HepG2 (cell line): ENCODE measurements around the gene GSAP. TPM values are rescaled to one million over a fixed set of nuclear protein-coding genes. Genes with fewer than 3 reads are reported as not detected.

Source experiments
- ARID3A ChIP-seq: IDR thresholded peaks from 2 replicates; pipeline ENCODE4 v1.6.1; 2012; ENCODE audit warnings: low read depth, low read length, improper control_type of control experiment
- CCAR2 ChIP-seq: fragments of 200-400 bp; formaldehyde crosslinking; optimal IDR thresholded peaks from 2 replicates; pipeline ENCODE3; 2018; ENCODE audit warnings: low read depth, mild to moderate bottlenecking, low read length, moderate library complexity
- EHMT2 ChIP-seq: fragments of 200-600 bp; sonication (generic); IDR thresholded peaks from 2 replicates; pipeline ENCODE4 v1.7.0; 2017; ENCODE audit warnings: antibody characterized with exemption, low read depth, low read length, borderline replicate concordance
- FOXA3 ChIP-seq: IDR thresholded peaks from 2 replicates; pipeline ENCODE4 v1.6.1; 2016; ENCODE audit warnings: missing genetic modification reagents, missing compliant biosample characterization
- GATAD2A ChIP-seq: IDR thresholded peaks from 2 replicates; pipeline ENCODE4 v1.6.1; 2016
- KAT8 ChIP-seq: IDR thresholded peaks from 2 replicates; pipeline ENCODE4 v1.6.1; 2016; ENCODE audit warnings: missing genetic modification reagents, missing compliant biosample characterization
- KDM6A ChIP-seq: IDR thresholded peaks from 2 replicates; pipeline ENCODE4 v1.6.1; 2016; ENCODE audit warnings: low read depth
- MTF2 ChIP-seq: sonication (generic); formaldehyde crosslinking; IDR thresholded peaks from 2 replicates; pipeline ENCODE4 v1.5.0; 2020; ENCODE audit warnings: missing genetic modification reagents, borderline replicate concordance
- NBN ChIP-seq: fragments of 450-650 bp; conservative IDR thresholded peaks from 2 replicates; pipeline ENCODE4 v1.6.1; 2017
- NCOA1 ChIP-seq: sonication (generic); formaldehyde crosslinking; IDR thresholded peaks from 2 replicates; pipeline ENCODE4 v1.9.0; 2021; ENCODE audit warnings: missing genetic modification reagents
- NKX3-1 ChIP-seq: sonication (generic); formaldehyde crosslinking; IDR thresholded peaks from 2 replicates; pipeline ENCODE4 v1.5.0; 2020; ENCODE audit warnings: missing genetic modification reagents
- PPARG ChIP-seq: conservative IDR thresholded peaks from 2 replicates; pipeline ENCODE4 v1.6.1; 2016; ENCODE audit warnings: missing biosample characterization, missing genetic modification reagents
- PTBP1 ChIP-seq: fragments of 200-400 bp; formaldehyde crosslinking; IDR thresholded peaks from 2 replicates; pipeline ENCODE4 v1.6.1; 2018; ENCODE audit warnings: low read length, low read depth; ENCODE audit not compliant: poor library complexity, severe bottlenecking
- SCMH1 ChIP-seq: sonication (generic); formaldehyde crosslinking; IDR thresholded peaks from 2 replicates; pipeline ENCODE4 v1.9.0; 2021; ENCODE audit warnings: missing genetic modification reagents, mild to moderate bottlenecking, borderline replicate concordance
- SMAD1 ChIP-seq: sonication (generic); formaldehyde crosslinking; IDR thresholded peaks from 2 replicates; pipeline ENCODE4 v1.4.0; 2020; ENCODE audit warnings: missing genetic modification reagents, low read depth, mild to moderate bottlenecking, borderline replicate concordance
- STAT5B ChIP-seq: sonication (generic); formaldehyde crosslinking; IDR thresholded peaks from 2 replicates; pipeline ENCODE4 v1.4.0; 2020; ENCODE audit warnings: missing genetic modification reagents
- THAP7 ChIP-seq: sonication (generic); formaldehyde crosslinking; IDR thresholded peaks from 2 replicates; pipeline ENCODE4 v1.8.1; 2023; ENCODE audit warnings: mild to moderate bottlenecking, missing genetic modification reagents
- ZNF205 ChIP-seq: IDR thresholded peaks from 2 replicates; pipeline ENCODE4 v1.6.1; 2018; ENCODE audit warnings: missing biosample characterization, missing genetic modification reagents
- ZNF264 ChIP-seq: sonication (generic); formaldehyde crosslinking; IDR thresholded peaks from 2 replicates; pipeline ENCODE4 v1.4.0; 2020; ENCODE audit warnings: missing genetic modification reagents
- ZNF34 ChIP-seq: sonication (generic); formaldehyde crosslinking; IDR thresholded peaks from 2 replicates; pipeline ENCODE4 v1.4.0; 2020; ENCODE audit warnings: mild to moderate bottlenecking, missing genetic modification reagents, borderline replicate concordance
- ZNF350 ChIP-seq: sonication (generic); formaldehyde crosslinking; IDR thresholded peaks from 2 replicates; pipeline ENCODE4 v1.4.0; 2020; ENCODE audit warnings: mild to moderate bottlenecking, low read depth, missing genetic modification reagents, borderline replicate concordance
- ZNF367 ChIP-seq: sonication (generic); formaldehyde crosslinking; IDR thresholded peaks from 2 replicates; pipeline ENCODE4 v1.4.0; 2020; ENCODE audit warnings: missing genetic modification reagents, borderline replicate concordance
- ZNF589 ChIP-seq: sonication (generic); formaldehyde crosslinking; conservative IDR thresholded peaks from 2 replicates; pipeline ENCODE4 v1.8.0; 2022; ENCODE audit warnings: mild to moderate bottlenecking, moderate library complexity, missing genetic modification reagents
- ZNF841 ChIP-seq: sonication (generic); formaldehyde crosslinking; IDR thresholded peaks from 2 replicates; pipeline ENCODE4 v1.8.1; 2023; ENCODE audit warnings: missing genetic modification reagents, borderline replicate concordance
- ZNF850 ChIP-seq: sonication (generic); formaldehyde crosslinking; conservative IDR thresholded peaks from 2 replicates; pipeline ENCODE4 v1.9.0; 2021; ENCODE audit warnings: mild to moderate bottlenecking, missing genetic modification reagents
- polyA plus RNA-seq, 8 experiments: library from polyadenylated mRNA; depleted of rRNA in 3 of 8; stranded (reverse) in 7 of 8; unstranded in 1 of 8; fragments of >200 nt; fragmentation: Illumina TruSeq in 4 of 8; extraction: Trizol in 4 of 8; gene quantifications; 2 replicates each; pipeline versions ENCODE4 v1.2.1 to v1.2.3, GENCODE V29; 2011 to 2016; ENCODE audit warnings: low read depth in 4 of 8, missing spikeins in 1 of 8, mixed read lengths in 1 of 8; ENCODE audit not compliant: insufficient read depth in 1 of 8
- total RNA-seq, 5 experiments: library from RNA; depleted of rRNA; stranded (reverse); fragments of >200 nt; fragmentation: Illumina TruSeq; extraction: Trizol; gene quantifications; 2 replicates each; pipeline ENCODE4 v1.2.3, GENCODE V29; 2016; ENCODE audit warnings: low read depth in 1 of 5
- TF ChIP-seq, protein P1 (sequence below): sonication (generic); formaldehyde crosslinking; IDR thresholded peaks from 2 replicates; pipeline ENCODE4 v1.4.0; 2020; ENCODE audit warnings: missing genetic modification reagents
- TF ChIP-seq, protein P2 (sequence below): IDR thresholded peaks from 2 replicates; pipeline ENCODE4 v1.6.1; 2016; ENCODE audit warnings: control low read depth
- TF ChIP-seq, protein P3 (sequence below): sonication (generic); formaldehyde crosslinking; IDR thresholded peaks from 2 replicates; pipeline ENCODE4 v1.8.0; 2022; ENCODE audit warnings: mild to moderate bottlenecking, missing genetic modification reagents, borderline replicate concordance

The GSAP gene
- total and polyA plus RNA-seq, 2 of the 13 experiments (the other 11 are each of a cell fraction or from before 2014, with no cell fraction given), result 34.6 to 40.6 TPM

GRCh38 chr7:77407906-77408305 lies 8.2 kb downstream of the GSAP start (continued):
- no peak for TF ChIP-seq THAP7 (CRISPR knock-in tag)
- TF ChIP-seq NCOA1 (CRISPR knock-in tag), result no peak
- TF ChIP-seq PTBP1, result no peak
- no peak for TF ChIP-seq CCAR2
- no peak for TF ChIP-seq KDM6A (CRISPR knock-in tag)
- TF ChIP-seq STAT5B (CRISPR knock-in tag), result no peak
- TF ChIP-seq NKX3-1, result no peak
- no peak for TF ChIP-seq ARID3A
- no peak for TF ChIP-seq SMAD1
- peak; percentile 55; the same call in 1 of the 2 replicates for TF ChIP-seq FOXA3
- no peak for TF ChIP-seq NBN
- TF ChIP-seq PPARG (CRISPR knock-in tag), result 0 out of 2 replicates have a peak, but pooled peaks have one; percentile 39
- TF ChIP-seq EHMT2, result no peak
- TF ChIP-seq ZNF350, result no peak
- no peak for TF ChIP-seq ZNF850
- no peak for TF ChIP-seq ZNF367 (CRISPR knock-in tag)
- TF ChIP-seq ZNF34 (CRISPR knock-in tag), result no peak
- no peak for TF ChIP-seq ZNF264
- TF ChIP-seq ZNF841 (CRISPR knock-in tag), result no peak
- TF ChIP-seq ZNF589, result no peak
- no peak for TF ChIP-seq ZNF205 (CRISPR knock-in tag)
- TF ChIP-seq, protein P1, sequence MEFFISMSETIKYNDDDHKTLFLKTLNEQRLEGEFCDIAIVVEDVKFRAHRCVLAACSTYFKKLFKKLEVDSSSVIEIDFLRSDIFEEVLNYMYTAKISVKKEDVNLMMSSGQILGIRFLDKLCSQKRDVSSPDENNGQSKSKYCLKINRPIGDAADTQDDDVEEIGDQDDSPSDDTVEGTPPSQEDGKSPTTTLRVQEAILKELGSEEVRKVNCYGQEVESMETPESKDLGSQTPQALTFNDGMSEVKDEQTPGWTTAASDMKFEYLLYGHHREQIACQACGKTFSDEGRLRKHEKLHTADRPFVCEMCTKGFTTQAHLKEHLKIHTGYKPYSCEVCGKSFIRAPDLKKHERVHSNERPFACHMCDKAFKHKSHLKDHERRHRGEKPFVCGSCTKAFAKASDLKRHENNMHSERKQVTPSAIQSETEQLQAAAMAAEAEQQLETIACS (CRISPR knock-in tag), result no peak
- TF ChIP-seq KAT8 (CRISPR knock-in tag), result no peak
- no peak for TF ChIP-seq SCMH1 (CRISPR knock-in tag)
- TF ChIP-seq, protein P2, sequence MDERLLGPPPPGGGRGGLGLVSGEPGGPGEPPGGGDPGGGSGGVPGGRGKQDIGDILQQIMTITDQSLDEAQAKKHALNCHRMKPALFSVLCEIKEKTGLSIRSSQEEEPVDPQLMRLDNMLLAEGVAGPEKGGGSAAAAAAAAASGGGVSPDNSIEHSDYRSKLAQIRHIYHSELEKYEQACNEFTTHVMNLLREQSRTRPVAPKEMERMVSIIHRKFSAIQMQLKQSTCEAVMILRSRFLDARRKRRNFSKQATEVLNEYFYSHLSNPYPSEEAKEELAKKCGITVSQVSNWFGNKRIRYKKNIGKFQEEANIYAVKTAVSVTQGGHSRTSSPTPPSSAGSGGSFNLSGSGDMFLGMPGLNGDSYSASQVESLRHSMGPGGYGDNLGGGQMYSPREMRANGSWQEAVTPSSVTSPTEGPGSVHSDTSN (CRISPR knock-in tag), result no peak
- TF ChIP-seq, protein P3, sequence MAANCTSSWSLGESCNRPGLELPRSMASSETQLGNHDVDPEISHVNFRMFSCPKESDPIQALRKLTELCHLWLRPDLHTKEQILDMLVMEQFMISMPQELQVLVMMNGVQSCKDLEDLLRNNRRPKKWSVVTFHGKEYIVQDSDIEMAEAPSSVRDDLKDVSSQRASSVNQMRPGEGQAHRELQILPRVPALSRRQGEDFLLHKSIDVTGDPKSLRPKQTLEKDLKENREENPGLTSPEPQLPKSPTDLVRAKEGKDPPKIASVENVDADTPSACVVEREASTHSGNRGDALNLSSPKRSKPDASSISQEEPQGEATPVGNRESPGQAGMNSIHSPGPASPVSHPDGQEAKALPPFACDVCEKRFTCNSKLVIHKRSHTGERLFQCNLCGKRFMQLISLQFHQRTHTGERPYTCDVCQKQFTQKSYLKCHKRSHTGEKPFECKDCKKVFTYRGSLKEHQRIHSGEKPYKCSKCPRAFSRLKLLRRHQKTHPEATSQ (CRISPR knock-in tag), result no peak
- TF ChIP-seq MTF2, result no peak
- peak; percentile 61 for TF ChIP-seq GATAD2A (CRISPR knock-in tag)
